CD14-positive monocyte (primary cell): ENCODE data around the gene EML6. TPM values are rescaled to one million over a fixed set of nuclear protein-coding genes. Genes with fewer than 3 reads are reported as not detected.
"Not testable (repeated sequence)": the region's sequence is repeated elsewhere in the genome, so short reads cannot be mapped to it uniquely, and the experiment has no call there.

Experiments used
- DNase-seq, 3 donors: peaks; one replicate each; pipeline ENCODE4 v3.0.0-alpha.2; 2011 to 2022
- H2AFZ ChIP-seq: 2 replicates; pipeline ENCODE4 v1.6.0; 2012; ENCODE audit warnings: mild to moderate bottlenecking, low read depth, low read length, inconsistent platforms; ENCODE audit not compliant: insufficient read depth, poor library complexity, severe bottlenecking
- H3K27ac ChIP-seq, 2 donors: 1 replicate in 1 of 2; 2 replicates in 1 of 2; pipeline ENCODE4 v1.5.1; 2012 to 2013; ENCODE audit warnings: low read length in 2 of 2, control low read depth in 1 of 2, inconsistent platforms in 1 of 2, low read depth in 1 of 2, mild to moderate bottlenecking in 1 of 2
- H3K27me3 ChIP-seq, 2 donors: one replicate each; pipeline versions ENCODE4 v1.6.0 to v1.6.1; 2011 to 2013; ENCODE audit warnings: low read length in 2 of 2; ENCODE audit not compliant: control insufficient read depth in 2 of 2, insufficient read depth in 2 of 2
- H3K36me3 ChIP-seq, 2 donors: replicated peaks in 1 of 2; 1 replicate in 1 of 2; 2 replicates in 1 of 2; pipeline versions ENCODE4 v1.5.1 to v1.6.1; 2012 to 2013; ENCODE audit warnings: low read length in 2 of 2, control low read depth in 1 of 2, inconsistent platforms in 1 of 2, mild to moderate bottlenecking in 1 of 2; ENCODE audit not compliant: insufficient read depth in 2 of 2, control insufficient read depth in 1 of 2
- H3K4me1 ChIP-seq, 2 donors: 1 replicate in 1 of 2; 2 replicates in 1 of 2; pipeline versions ENCODE4 v1.5.1 to v1.6.1; 2012 to 2013; ENCODE audit warnings: low read length in 2 of 2, control low read depth in 1 of 2, inconsistent platforms in 1 of 2, mild to moderate bottlenecking in 1 of 2, moderate library complexity in 1 of 2; ENCODE audit not compliant: insufficient read depth in 2 of 2, control insufficient read depth in 1 of 2
- H3K4me2 ChIP-seq: replicated peaks from 2 replicates; pipeline ENCODE3; 2012; ENCODE audit warnings: low read length, moderate library complexity, mild to moderate bottlenecking; ENCODE audit not compliant: poor library complexity, severe bottlenecking; ENCODE audit errors: extremely low read depth
- H3K4me3 ChIP-seq, 3 experiments: fragments of 200-600 bp in 1 of 3; sonication (generic) in 1 of 3; replicated peaks in 1 of 3; 1 replicate in 2 of 3; 2 replicates in 1 of 3; pipeline ENCODE4 v1.5.1; 2011 to 2013; ENCODE audit warnings: low read length in 3 of 3, mild to moderate bottlenecking in 3 of 3, control low read depth in 2 of 3, low read depth in 2 of 3, inconsistent platforms in 1 of 3, moderate library complexity in 1 of 3
- H3K79me2 ChIP-seq: 2 replicates; pipeline ENCODE4 v1.6.0; 2012; ENCODE audit warnings: mild to moderate bottlenecking, control low read depth, inconsistent platforms, low read length, moderate library complexity; ENCODE audit not compliant: insufficient read depth
- H3K9ac ChIP-seq: 2 replicates; pipeline ENCODE4 v1.6.0; 2017; ENCODE audit warnings: low read length, mild to moderate bottlenecking; ENCODE audit not compliant: insufficient read depth, poor library complexity, severe bottlenecking
- H3K9me3 ChIP-seq, 2 donors: replicated peaks in 1 of 2; 1 replicate in 1 of 2; 2 replicates in 1 of 2; pipeline versions ENCODE4 v1.5.1 to v1.6.1; 2012 to 2013; ENCODE audit warnings: low read length in 2 of 2, control low read depth in 1 of 2; ENCODE audit not compliant: control insufficient read depth in 1 of 2, insufficient read depth in 1 of 2
- H4K20me1 ChIP-seq: 2 replicates; pipeline ENCODE4 v1.6.0; 2012; ENCODE audit warnings: mild to moderate bottlenecking, low read length, control low read depth, moderate library complexity; ENCODE audit not compliant: insufficient read depth
- H3K27ac Mint-ChIP-seq, 7 donors: one replicate each; pipeline ENCODE4 v1.8.0; 2020; ENCODE audit warnings: mild to moderate bottlenecking in 7 of 7, mixed read lengths in 7 of 7, moderate library complexity in 6 of 7, inconsistent platforms in 2 of 7
- H3K27me3 Mint-ChIP-seq, 3 donors: one replicate each; pipeline ENCODE4 v1.8.0; 2021 to 2022; ENCODE audit warnings: low read depth in 3 of 3, mild to moderate bottlenecking in 3 of 3, mixed read lengths in 3 of 3, moderate library complexity in 3 of 3, inconsistent platforms in 1 of 3
- H3K36me3 Mint-ChIP-seq, 2 donors: one replicate each; pipeline ENCODE4 v1.8.0; 2020; ENCODE audit warnings: mixed read lengths in 2 of 2, inconsistent platforms in 1 of 2, mild to moderate bottlenecking in 1 of 2
- H3K4me1 Mint-ChIP-seq: one replicate; pipeline ENCODE4 v1.8.0; 2020; ENCODE audit warnings: mild to moderate bottlenecking, mixed read lengths
- H3K4me3 Mint-ChIP-seq, 2 donors: one replicate each; pipeline ENCODE4 v1.8.0; 2020; ENCODE audit warnings: mild to moderate bottlenecking in 2 of 2, mixed read lengths in 2 of 2, moderate library complexity in 1 of 2
- H3K9me3 Mint-ChIP-seq, 7 donors: one replicate each; pipeline ENCODE4 v1.8.0; 2020 to 2022; ENCODE audit warnings: mixed read lengths in 7 of 7, mild to moderate bottlenecking in 6 of 7, moderate library complexity in 6 of 7, inconsistent platforms in 2 of 7
- CTCF ChIP-seq: fragments of 200-600 bp; IDR thresholded peaks from one replicate; pipeline ENCODE4 v1.8.0; 2022; ENCODE audit warnings: antibody characterized with exemption, mild to moderate bottlenecking
- WGBS: methylation state at CpG from one replicate; pipeline ENCODE4 v1.1.5; 2013; ENCODE audit warnings: missing lambda C conversion rate; ENCODE audit not compliant: insufficient coverage; 5-methylcytosine and 5-hydroxymethylcytosine counted together
- intact Hi-C, 2 donors: fragments of 100-400 bp; cut with micrococcal nuclease; formaldehyde crosslinking; loops; one replicate each; pipeline versions ENCODE4 v1.15.0 to v1.15.1; 2023
- polyA plus RNA-seq, 3 donors: library from polyadenylated mRNA; depleted of rRNA in 1 of 3; unstranded in 2 of 3; stranded (reverse) in 1 of 3; fragments of 300-500 nt in 2 of 3; fragments of >200 nt in 1 of 3; fragmentation: Illumina TruSeq in 2 of 3; gene quantifications; 1 replicate in 2 of 3; 2 replicates in 1 of 3; pipeline ENCODE4 v1.2.3, GENCODE V29; 2012 to 2021

The EML6 gene
- polyA plus RNA-seq, 3 donors = 0.79 TPM; not detected in 2

GRCh38 chr2:54986264-54986663 lies 262.8 kb downstream of the EML6 start:
- TF ChIP-seq CTCF = no peak
- Histone ChIP-seq H2AFZ (no peak overlapping the region), H3K79me2 (peaks cover 94% of the 10 kb centered on the region), H3K9me3 (no peaks in the 10 kb centered on the region), H3K9ac (no peak overlapping the region), H3K27ac (no peak overlapping the region), H3K4me1 (no peaks in the 10 kb centered on the region), H4K20me1 (peaks cover 99% of the 10 kb centered on the region), H3K27me3 (no peaks in the 10 kb centered on the region), H3K36me3 (peaks cover 44 to 62% of the 10 kb centered on the region in 2 donors), H3K4me2 (no peak overlapping the region), H3K4me3 (no peak overlapping the region)
- Mint-ChIP-seq H3K36me3 (peaks cover 40 to 46% of the 10 kb centered on the region in 2 donors), H3K4me3 (no peak overlapping the region), H3K9me3 (no peaks in the 10 kb centered on the region), H3K4me1 (peaks cover 2% of the 10 kb centered on the region), H3K27me3 (no peaks in the 10 kb centered on the region), H3K27ac (peak overlapping the region in 1 of 7 donors; percentile 53)
- 93% methylated on average over 3 of the region's 3 CpGs for WGBS
- intact Hi-C loops = no loop called here
- DNase-seq = no peak

GRCh38 chr2:54988612-54989011 lies 265.1 kb downstream of the EML6 start:
- Mint-ChIP-seq H3K9me3 (no peaks in the 10 kb centered on the region), H3K4me3 (no peak overlapping the region), H3K27ac (no peak overlapping the region), H3K4me1 (peaks cover 2% of the 10 kb centered on the region), H3K36me3 (peaks cover 28 to 29% of the 10 kb centered on the region in 2 donors), H3K27me3 (no peaks in the 10 kb centered on the region)
- no peak overlapping the region for H3K4me2 ChIP-seq
- H4K20me1 ChIP-seq = peaks cover 100% of the 10 kb centered on the region
- no peak overlapping the region for H3K27ac ChIP-seq
- H3K9ac ChIP-seq = no peak overlapping the region
- intact Hi-C loops = no loop called here
- H3K27me3 ChIP-seq = no peaks in the 10 kb centered on the region
- no peaks in the 10 kb centered on the region for H3K9me3 ChIP-seq
- peaks cover 30 to 43% of the 10 kb centered on the region in 2 donors for H3K36me3 ChIP-seq
- 100% methylated on average over 1 of the region's 3 CpGs for WGBS
- no peak overlapping the region for H3K4me3 ChIP-seq
- peaks cover 100% of the 10 kb centered on the region for H3K79me2 ChIP-seq
- no peak overlapping the region for H2AFZ ChIP-seq
- TF ChIP-seq CTCF = no peak
- DNase-seq = no peak
- H3K4me1 ChIP-seq = no peaks in the 10 kb centered on the region

GRCh38 chr2:54990694-54991093 lies 267.2 kb downstream of the EML6 start:
- Mint-ChIP-seq H3K27ac (peak overlapping the region in 1 of 7 donors; percentile 25), H3K36me3 (peaks cover 15 to 17% of the 10 kb centered on the region in 2 donors)
- H3K79me2 ChIP-seq = peaks cover 100% of the 10 kb centered on the region
- H2AFZ ChIP-seq, H3K27me3 Mint-ChIP-seq, H3K9ac ChIP-seq, H3K4me3 Mint-ChIP-seq, H3K4me1 Mint-ChIP-seq, H3K9me3 ChIP-seq, H3K27ac ChIP-seq, DNase-seq, H3K4me2 ChIP-seq, H3K27me3 ChIP-seq, intact Hi-C loops, H3K4me1 ChIP-seq, H3K9me3 Mint-ChIP-seq, H3K4me3 ChIP-seq: not testable (repeated sequence)
- H3K36me3 ChIP-seq = peaks cover 13 to 23% of the 10 kb centered on the region in 2 donors
- 93% methylated on average over 7 of the region's 19 CpGs for WGBS
- peaks cover 100% of the 10 kb centered on the region for H4K20me1 ChIP-seq
